ENCODE results near the gene ADTRP. TPM values are rescaled to one million over a fixed set of nuclear protein-coding genes. Genes with fewer than 3 reads are reported as not detected.

ADTRP gene
- total and polyA plus RNA-seq, 2 of the 13 experiments (the other 11 are each of a cell fraction or from before 2014, with no cell fraction given): not detected

DNA sequence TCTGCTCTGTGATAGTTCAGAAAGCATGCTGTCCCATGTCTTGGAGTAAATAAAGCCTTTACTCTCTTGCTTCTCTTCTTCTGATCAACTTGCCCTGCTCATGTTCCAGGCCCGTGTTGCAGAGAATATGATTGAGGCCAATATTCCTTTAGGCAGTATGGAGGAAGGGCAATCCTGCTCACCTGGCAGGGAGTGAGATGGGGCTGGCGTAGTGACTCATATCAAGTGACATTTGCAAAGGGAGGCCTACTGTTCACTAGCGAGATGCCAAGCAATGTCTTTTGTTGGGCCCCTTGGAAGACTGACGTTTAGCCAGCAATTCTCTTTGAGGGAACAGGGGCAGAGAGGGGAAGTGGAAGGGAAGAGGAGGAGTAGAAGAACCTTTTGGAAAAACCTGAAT is 19.7 kb downstream of the ADTRP start:
- ChIA-PET POLR2A (no interaction called here), CTCF (ENCODE audit: low intra/inter-chr PET ratio, low total read pairs) (no interaction called here)
- BruUV-seq (replicated peaks): no TSS peak

More for the DNA sequence above, 19.7 kb downstream of the ADTRP start:
- TF ChIP-seq MYC (CRISPR knock-in tag; IDR thresholded peaks at IDR 0.05; ENCODE audit: borderline replicate concordance) (no peak), BRCA1 (CRISPR knock-in tag; IDR thresholded peaks at IDR 0.05) (no peak), ZNF224 (CRISPR knock-in tag; IDR thresholded peaks at IDR 0.05) (no peak), GATAD1 (CRISPR knock-in tag; IDR thresholded peaks at IDR 0.05) (no peak), ZNF350 (CRISPR knock-in tag; IDR thresholded peaks at IDR 0.05; ENCODE audit: borderline replicate concordance, low read depth) (no peak), ZNF710 (CRISPR knock-in tag; IDR thresholded peaks at IDR 0.05; ENCODE audit: borderline replicate concordance) (no peak), SNAPC2 (CRISPR knock-in tag; IDR thresholded peaks at IDR 0.05) (no peak), POGZ (CRISPR knock-in tag; IDR thresholded peaks at IDR 0.05) (no peak), ZNF616 (CRISPR knock-in tag; IDR thresholded peaks at IDR 0.05; ENCODE audit: low read depth) (no peak), TRIM24 (CRISPR knock-in tag; IDR thresholded peaks at IDR 0.05) (no peak), ZNF75D (CRISPR knock-in tag; IDR thresholded peaks at IDR 0.05; ENCODE audit: borderline replicate concordance) (no peak), KDM4B (CRISPR knock-in tag; IDR thresholded peaks at IDR 0.05) (no peak), ZNF878 (CRISPR knock-in tag; IDR thresholded peaks at IDR 0.05) (no peak), ASH2L (IDR thresholded peaks at IDR 0.05; ENCODE audit: insufficient read length, low read depth, low read length) (no peak), ZNF24 (IDR thresholded peaks at IDR 0.05) (no peak), GRHL1 (CRISPR knock-in tag; conservative IDR thresholded peaks at IDR 0.05) (no peak), JUN (CRISPR knock-in tag; IDR thresholded peaks at IDR 0.05) (no peak)
- TF ChIP-seq, protein P1, sequence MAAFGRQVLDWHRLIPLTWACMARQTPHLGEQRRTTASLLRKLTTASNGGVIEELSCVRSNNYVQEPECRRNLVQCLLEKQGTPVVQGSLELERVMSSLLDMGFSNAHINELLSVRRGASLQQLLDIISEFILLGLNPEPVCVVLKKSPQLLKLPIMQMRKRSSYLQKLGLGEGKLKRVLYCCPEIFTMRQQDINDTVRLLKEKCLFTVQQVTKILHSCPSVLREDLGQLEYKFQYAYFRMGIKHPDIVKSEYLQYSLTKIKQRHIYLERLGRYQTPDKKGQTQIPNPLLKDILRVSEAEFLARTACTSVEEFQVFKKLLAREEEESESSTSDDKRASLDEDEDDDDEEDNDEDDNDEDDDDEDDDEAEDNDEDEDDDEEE (CRISPR knock-in tag; IDR thresholded peaks at IDR 0.05): no peak
- TF ChIP-seq, protein P2, sequence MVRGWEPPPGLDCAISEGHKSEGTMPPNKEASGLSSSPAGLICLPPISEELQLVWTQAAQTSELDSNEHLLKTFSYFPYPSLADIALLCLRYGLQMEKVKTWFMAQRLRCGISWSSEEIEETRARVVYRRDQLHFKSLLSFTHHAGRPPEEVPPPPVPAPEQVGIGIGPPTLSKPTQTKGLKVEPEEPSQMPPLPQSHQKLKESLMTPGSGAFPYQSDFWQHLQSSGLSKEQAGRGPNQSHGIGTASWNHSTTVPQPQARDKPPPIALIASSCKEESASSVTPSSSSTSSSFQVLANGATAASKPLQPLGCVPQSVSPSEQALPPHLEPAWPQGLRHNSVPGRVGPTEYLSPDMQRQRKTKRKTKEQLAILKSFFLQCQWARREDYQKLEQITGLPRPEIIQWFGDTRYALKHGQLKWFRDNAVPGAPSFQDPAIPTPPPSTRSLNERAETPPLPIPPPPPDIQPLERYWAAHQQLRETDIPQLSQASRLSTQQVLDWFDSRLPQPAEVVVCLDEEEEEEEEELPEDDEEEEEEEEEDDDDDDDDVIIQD (CRISPR knock-in tag; IDR thresholded peaks at IDR 0.05; ENCODE audit: low read depth): no peak
- no peak for FAIRE-seq
- H2AFZ ChIP-seq (ENCODE audit: low read length): no peak overlapping the region
- no peaks in the 10 kb centered on the region for H3K9me3 ChIP-seq (ENCODE audit: low read length)
- H3K4me2 ChIP-seq (ENCODE audit: low read depth, low read length): no peak overlapping the region
- H3K36me3 ChIP-seq (replicated peaks in 1 of 2; ENCODE audit: control insufficient read depth in 1 of 2, insufficient read depth in 2 of 2, low read length in 2 of 2): no peaks in the 10 kb centered on the region
- H3K9ac ChIP-seq (ENCODE audit: insufficient read depth, low read depth, low read length): no peak overlapping the region
- no peaks in the 10 kb centered on the region for H3K79me2 ChIP-seq (ENCODE audit: insufficient read depth, low read length)
- intact Hi-C loops (cut with micrococcal nuclease; ENCODE audit: unreplicated experiment): no loop called here
- H3K4me1 ChIP-seq (ENCODE audit: insufficient read depth, low read length): peaks cover 3% of the 10 kb centered on the region; the same call in 1 of the 2 replicates
- H4K20me1 ChIP-seq (ENCODE audit: insufficient read depth, low read length): no peaks in the 10 kb centered on the region
- 0 out of 5 replicates have a peak, but pooled peaks cover 0 to 1% of the 10 kb centered on the region in 2 experiments for H3K27me3 ChIP-seq (ENCODE audit: control insufficient read depth in 1 of 2, insufficient read depth in 2 of 2, low read length in 2 of 2)
- WGBS (ENCODE audit: low lambda C conversion rate): 26% methylated on average over 4 of the region's 4 CpGs
- no peak overlapping the region for H3K4me3 ChIP-seq (replicated peaks in 1 of 3; ENCODE audit: insufficient read depth in 1 of 3, low read depth in 2 of 3, low read length in 3 of 3)
- H3K27ac ChIP-seq (ENCODE audit: extremely low read length, insufficient read depth, low read length): no peak overlapping the region
- no peak for DNase-seq (ENCODE audit: low spot score)
- in situ Hi-C loops (cut with HindIII; ENCODE audit: extremely low pct_ligation_motif_present, low pct_unique_long_range_greater_than_20kb): no loop called here
- ATAC-seq: no peak

Data from HepG2 (cell line).